Measurements from ENCODE around the gene NDUFC2.

DNA sequence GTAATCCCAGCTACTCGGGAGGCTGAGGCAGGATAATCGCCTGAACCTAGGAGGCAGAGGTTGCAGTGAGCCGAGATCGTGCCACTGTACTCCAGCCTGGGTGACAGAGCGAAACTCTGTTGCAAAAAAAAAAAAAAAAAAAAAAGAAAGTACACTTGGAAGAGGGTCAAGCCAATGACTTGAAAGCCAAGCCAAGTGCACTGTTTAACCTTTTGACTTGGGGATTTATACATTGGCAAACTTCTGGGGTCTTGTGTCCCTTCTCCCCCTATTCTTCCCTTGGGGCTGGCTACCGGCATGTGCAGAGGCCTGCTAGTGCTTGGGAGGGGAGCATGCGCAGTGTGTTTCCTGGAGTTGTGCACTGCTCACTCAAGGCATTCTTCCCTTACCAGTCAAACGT, 30.3 kb downstream of the NDUFC2 start:
- TF ChIP-seq, protein P1, sequence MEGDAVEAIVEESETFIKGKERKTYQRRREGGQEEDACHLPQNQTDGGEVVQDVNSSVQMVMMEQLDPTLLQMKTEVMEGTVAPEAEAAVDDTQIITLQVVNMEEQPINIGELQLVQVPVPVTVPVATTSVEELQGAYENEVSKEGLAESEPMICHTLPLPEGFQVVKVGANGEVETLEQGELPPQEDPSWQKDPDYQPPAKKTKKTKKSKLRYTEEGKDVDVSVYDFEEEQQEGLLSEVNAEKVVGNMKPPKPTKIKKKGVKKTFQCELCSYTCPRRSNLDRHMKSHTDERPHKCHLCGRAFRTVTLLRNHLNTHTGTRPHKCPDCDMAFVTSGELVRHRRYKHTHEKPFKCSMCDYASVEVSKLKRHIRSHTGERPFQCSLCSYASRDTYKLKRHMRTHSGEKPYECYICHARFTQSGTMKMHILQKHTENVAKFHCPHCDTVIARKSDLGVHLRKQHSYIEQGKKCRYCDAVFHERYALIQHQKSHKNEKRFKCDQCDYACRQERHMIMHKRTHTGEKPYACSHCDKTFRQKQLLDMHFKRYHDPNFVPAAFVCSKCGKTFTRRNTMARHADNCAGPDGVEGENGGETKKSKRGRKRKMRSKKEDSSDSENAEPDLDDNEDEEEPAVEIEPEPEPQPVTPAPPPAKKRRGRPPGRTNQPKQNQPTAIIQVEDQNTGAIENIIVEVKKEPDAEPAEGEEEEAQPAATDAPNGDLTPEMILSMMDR (IDR thresholded peaks at IDR 0.05; ENCODE audit: low read depth, low read length), result no peak
- no peak for TF ChIP-seq EZH2phosphoT487 (IDR thresholded peaks at IDR 0.05; ENCODE audit: low read depth)

All from OCI-LY3 (cell line).